HepG2 (cell line): ENCODE measurements around the gene NFYC. TPM values are rescaled to one million over a fixed set of nuclear protein-coding genes. Genes with fewer than 3 reads are reported as not detected.

Experiments
- MED8 ChIP-seq: sonication (generic); formaldehyde crosslinking; IDR thresholded peaks from 2 replicates; pipeline ENCODE4 v1.8.1; 2023; ENCODE audit warnings: mild to moderate bottlenecking, missing genetic modification reagents; ENCODE audit not compliant: insufficient replicate concordance
- MTA1 ChIP-seq: sonication (generic); formaldehyde crosslinking; IDR thresholded peaks from 2 replicates; pipeline ENCODE4 v1.4.0; 2020; ENCODE audit warnings: missing genetic modification reagents, mild to moderate bottlenecking, borderline replicate concordance
- ONECUT2 ChIP-seq: sonication (generic); formaldehyde crosslinking; IDR thresholded peaks from 2 replicates; pipeline ENCODE4 v1.4.0; 2020; ENCODE audit warnings: missing genetic modification reagents
- RAD21 ChIP-seq: fragments of 450-650 bp; formaldehyde crosslinking; IDR thresholded peaks from 2 replicates; pipeline ENCODE4 v1.5.0; 2020; ENCODE audit warnings: mild to moderate bottlenecking
- SOX6 ChIP-seq, 2 experiments: fragments of 450-650 bp in 1 of 2; sonication (generic) in 1 of 2; formaldehyde crosslinking in 1 of 2; IDR thresholded peaks; 2 replicates each; pipeline versions ENCODE4 v1.4.0 to v1.6.1; 2017 to 2020; ENCODE audit warnings: antibody characterized with exemption in 1 of 2, mild to moderate bottlenecking in 1 of 2, missing genetic modification reagents in 1 of 2
- U2AF2 ChIP-seq: fragments of 200-400 bp; formaldehyde crosslinking; IDR thresholded peaks from 2 replicates; pipeline ENCODE4 v1.6.1; 2017; ENCODE audit warnings: low read depth, mild to moderate bottlenecking, low read length
- ZNF143 ChIP-seq: sonication (generic); formaldehyde crosslinking; IDR thresholded peaks from 2 replicates; pipeline ENCODE4 v1.4.0; 2020; ENCODE audit warnings: missing genetic modification reagents
- ZNF484 ChIP-seq: sonication (generic); formaldehyde crosslinking; IDR thresholded peaks from 2 replicates; pipeline ENCODE4 v1.5.1; 2020; ENCODE audit warnings: mild to moderate bottlenecking, low read depth, missing genetic modification reagents, borderline replicate concordance
- ZNF720 ChIP-seq: sonication (generic); formaldehyde crosslinking; IDR thresholded peaks from 2 replicates; pipeline ENCODE4 v1.4.0; 2020; ENCODE audit warnings: missing genetic modification reagents
- polyA plus RNA-seq, 8 experiments: library from polyadenylated mRNA; depleted of rRNA in 3 of 8; stranded (reverse) in 7 of 8; unstranded in 1 of 8; fragments of >200 nt; fragmentation: Illumina TruSeq in 4 of 8; extraction: Trizol in 4 of 8; gene quantifications; 2 replicates each; pipeline versions ENCODE4 v1.2.1 to v1.2.3, GENCODE V29; 2011 to 2016; ENCODE audit warnings: low read depth in 4 of 8, missing spikeins in 1 of 8, mixed read lengths in 1 of 8; ENCODE audit not compliant: insufficient read depth in 1 of 8
- total RNA-seq, 5 experiments: library from RNA; depleted of rRNA; stranded (reverse); fragments of >200 nt; fragmentation: Illumina TruSeq; extraction: Trizol; gene quantifications; 2 replicates each; pipeline ENCODE4 v1.2.3, GENCODE V29; 2016; ENCODE audit warnings: low read depth in 1 of 5
- TF ChIP-seq, protein P1 (sequence below), 2 experiments: fragments of 450-650 bp in 1 of 2; sonication (generic) in 1 of 2; formaldehyde crosslinking in 1 of 2; IDR thresholded peaks; 2 replicates each; pipeline versions ENCODE4 v1.6.1 to v1.8.0; 2016 to 2022; ENCODE audit warnings: antibody characterized with exemption in 1 of 2, mild to moderate bottlenecking in 1 of 2, missing genetic modification reagents in 1 of 2
- TF ChIP-seq, protein P2 (sequence below): sonication (generic); formaldehyde crosslinking; IDR thresholded peaks from 2 replicates; pipeline ENCODE4 v1.4.0; 2020; ENCODE audit warnings: missing genetic modification reagents
- TF ChIP-seq, protein P3 (sequence below): IDR thresholded peaks from 2 replicates; pipeline ENCODE4 v1.6.1; 2018; ENCODE audit warnings: missing genetic modification reagents, mild to moderate bottlenecking, missing compliant biosample characterization
- TF ChIP-seq, protein P4 (sequence below): fragments of 450-650 bp; IDR thresholded peaks from 2 replicates; pipeline ENCODE4 v1.6.1; 2017; ENCODE audit warnings: mild to moderate bottlenecking

The NFYC gene
- total and polyA plus RNA-seq, 2 of the 13 experiments (the other 11 are each of a cell fraction or from before 2014, with no cell fraction given): 33.9 to 73.7 TPM

DNA sequence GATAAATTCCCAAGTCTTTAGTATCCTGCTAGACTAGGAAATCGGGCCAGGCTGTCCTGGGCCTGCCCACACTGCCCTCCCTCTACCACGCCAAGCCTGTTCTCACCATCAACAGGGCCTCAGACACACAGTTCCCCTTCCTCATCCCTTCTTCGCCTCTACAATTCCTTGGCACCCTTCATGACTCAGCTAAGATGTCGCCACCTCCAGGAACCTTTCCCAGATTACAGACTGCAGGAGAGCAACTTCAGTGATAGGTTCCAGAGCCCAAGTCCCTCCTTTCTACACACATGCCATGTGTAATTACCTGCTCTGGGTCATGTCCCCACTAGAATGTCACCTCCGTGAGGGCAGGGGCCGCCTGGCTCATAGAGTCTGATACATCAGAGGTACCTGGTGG, 29.4 kb upstream of the NFYC start (continued):
- TF ChIP-seq, protein P1, sequence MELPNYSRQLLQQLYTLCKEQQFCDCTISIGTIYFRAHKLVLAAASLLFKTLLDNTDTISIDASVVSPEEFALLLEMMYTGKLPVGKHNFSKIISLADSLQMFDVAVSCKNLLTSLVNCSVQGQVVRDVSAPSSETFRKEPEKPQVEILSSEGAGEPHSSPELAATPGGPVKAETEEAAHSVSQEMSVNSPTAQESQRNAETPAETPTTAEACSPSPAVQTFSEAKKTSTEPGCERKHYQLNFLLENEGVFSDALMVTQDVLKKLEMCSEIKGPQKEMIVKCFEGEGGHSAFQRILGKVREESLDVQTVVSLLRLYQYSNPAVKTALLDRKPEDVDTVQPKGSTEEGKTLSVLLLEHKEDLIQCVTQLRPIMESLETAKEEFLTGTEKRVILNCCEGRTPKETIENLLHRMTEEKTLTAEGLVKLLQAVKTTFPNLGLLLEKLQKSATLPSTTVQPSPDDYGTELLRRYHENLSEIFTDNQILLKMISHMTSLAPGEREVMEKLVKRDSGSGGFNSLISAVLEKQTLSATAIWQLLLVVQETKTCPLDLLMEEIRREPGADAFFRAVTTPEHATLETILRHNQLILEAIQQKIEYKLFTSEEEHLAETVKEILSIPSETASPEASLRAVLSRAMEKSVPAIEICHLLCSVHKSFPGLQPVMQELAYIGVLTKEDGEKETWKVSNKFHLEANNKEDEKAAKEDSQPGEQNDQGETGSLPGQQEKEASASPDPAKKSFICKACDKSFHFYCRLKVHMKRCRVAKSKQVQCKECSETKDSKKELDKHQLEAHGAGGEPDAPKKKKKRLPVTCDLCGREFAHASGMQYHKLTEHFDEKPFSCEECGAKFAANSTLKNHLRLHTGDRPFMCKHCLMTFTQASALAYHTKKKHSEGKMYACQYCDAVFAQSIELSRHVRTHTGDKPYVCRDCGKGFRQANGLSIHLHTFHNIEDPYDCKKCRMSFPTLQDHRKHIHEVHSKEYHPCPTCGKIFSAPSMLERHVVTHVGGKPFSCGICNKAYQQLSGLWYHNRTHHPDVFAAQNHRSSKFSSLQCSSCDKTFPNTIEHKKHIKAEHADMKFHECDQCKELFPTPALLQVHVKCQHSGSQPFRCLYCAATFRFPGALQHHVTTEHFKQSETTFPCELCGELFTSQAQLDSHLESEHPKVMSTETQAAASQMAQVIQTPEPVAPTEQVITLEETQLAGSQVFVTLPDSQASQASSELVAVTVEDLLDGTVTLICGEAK (IDR thresholded peaks at IDR 0.05): no peak
- TF ChIP-seq, protein P1 (CRISPR knock-in tag; IDR thresholded peaks at IDR 0.05): no peak
- no peak for TF ChIP-seq ZNF720 (CRISPR knock-in tag)
- TF ChIP-seq, protein P2, sequence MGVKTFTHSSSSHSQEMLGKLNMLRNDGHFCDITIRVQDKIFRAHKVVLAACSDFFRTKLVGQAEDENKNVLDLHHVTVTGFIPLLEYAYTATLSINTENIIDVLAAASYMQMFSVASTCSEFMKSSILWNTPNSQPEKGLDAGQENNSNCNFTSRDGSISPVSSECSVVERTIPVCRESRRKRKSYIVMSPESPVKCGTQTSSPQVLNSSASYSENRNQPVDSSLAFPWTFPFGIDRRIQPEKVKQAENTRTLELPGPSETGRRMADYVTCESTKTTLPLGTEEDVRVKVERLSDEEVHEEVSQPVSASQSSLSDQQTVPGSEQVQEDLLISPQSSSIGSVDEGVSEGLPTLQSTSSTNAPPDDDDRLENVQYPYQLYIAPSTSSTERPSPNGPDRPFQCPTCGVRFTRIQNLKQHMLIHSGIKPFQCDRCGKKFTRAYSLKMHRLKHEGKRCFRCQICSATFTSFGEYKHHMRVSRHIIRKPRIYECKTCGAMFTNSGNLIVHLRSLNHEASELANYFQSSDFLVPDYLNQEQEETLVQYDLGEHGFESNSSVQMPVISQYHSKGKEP (CRISPR knock-in tag): no peak
- TF ChIP-seq ONECUT2 (CRISPR knock-in tag): no peak
- TF ChIP-seq, protein P3, sequence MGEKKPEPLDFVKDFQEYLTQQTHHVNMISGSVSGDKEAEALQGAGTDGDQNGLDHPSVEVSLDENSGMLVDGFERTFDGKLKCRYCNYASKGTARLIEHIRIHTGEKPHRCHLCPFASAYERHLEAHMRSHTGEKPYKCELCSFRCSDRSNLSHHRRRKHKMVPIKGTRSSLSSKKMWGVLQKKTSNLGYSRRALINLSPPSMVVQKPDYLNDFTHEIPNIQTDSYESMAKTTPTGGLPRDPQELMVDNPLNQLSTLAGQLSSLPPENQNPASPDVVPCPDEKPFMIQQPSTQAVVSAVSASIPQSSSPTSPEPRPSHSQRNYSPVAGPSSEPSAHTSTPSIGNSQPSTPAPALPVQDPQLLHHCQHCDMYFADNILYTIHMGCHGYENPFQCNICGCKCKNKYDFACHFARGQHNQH (CRISPR knock-in tag): no peak
- TF ChIP-seq, protein P4, sequence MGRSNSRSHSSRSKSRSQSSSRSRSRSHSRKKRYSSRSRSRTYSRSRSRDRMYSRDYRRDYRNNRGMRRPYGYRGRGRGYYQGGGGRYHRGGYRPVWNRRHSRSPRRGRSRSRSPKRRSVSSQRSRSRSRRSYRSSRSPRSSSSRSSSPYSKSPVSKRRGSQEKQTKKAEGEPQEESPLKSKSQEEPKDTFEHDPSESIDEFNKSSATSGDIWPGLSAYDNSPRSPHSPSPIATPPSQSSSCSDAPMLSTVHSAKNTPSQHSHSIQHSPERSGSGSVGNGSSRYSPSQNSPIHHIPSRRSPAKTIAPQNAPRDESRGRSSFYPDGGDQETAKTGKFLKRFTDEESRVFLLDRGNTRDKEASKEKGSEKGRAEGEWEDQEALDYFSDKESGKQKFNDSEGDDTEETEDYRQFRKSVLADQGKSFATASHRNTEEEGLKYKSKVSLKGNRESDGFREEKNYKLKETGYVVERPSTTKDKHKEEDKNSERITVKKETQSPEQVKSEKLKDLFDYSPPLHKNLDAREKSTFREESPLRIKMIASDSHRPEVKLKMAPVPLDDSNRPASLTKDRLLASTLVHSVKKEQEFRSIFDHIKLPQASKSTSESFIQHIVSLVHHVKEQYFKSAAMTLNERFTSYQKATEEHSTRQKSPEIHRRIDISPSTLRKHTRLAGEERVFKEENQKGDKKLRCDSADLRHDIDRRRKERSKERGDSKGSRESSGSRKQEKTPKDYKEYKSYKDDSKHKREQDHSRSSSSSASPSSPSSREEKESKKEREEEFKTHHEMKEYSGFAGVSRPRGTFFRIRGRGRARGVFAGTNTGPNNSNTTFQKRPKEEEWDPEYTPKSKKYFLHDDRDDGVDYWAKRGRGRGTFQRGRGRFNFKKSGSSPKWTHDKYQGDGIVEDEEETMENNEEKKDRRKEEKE: no peak
- no peak for TF ChIP-seq MED8 (CRISPR knock-in tag)
- no peak for TF ChIP-seq ZNF143 (CRISPR knock-in tag)
- no peak for TF ChIP-seq RAD21 (CRISPR knock-in tag)
- TF ChIP-seq U2AF2: no peak
- TF ChIP-seq ZNF484 (CRISPR knock-in tag): no peak
- TF ChIP-seq SOX6 (IDR thresholded peaks at IDR 0.05): no peak
- TF ChIP-seq SOX6 (CRISPR knock-in tag; IDR thresholded peaks at IDR 0.05): no peak
- no peak for TF ChIP-seq MTA1 (CRISPR knock-in tag)
